ENCODE results near the gene GRWD1.

GRWD1 gene

DNA sequence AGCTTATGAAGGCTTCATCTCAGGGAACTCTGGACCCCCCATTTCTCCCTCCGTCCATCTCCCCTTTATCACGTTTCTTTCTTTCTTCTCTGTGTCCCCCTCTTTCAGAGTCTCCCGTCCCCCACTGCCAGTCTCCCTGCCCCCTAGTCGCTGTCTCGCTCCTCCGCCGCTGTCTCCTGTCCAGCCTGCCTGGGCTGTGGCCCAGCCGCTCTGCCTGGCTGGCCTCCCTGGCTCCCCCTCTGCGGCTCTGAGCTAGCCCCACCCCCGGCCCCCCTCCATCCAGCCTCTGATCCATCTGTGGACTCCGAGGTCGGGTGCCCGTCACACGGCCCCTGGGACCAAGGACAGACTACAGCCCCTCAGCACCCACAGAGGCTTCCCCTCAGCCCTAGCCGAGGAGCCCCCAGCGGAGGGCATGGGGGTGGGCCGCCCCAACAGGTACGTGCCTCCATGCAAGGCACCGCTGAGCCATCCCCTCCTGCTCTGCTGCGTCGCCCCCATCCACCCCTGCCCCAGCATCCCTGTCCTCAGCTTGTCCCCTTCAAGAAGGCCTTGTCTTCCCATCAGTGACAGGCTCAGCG is 8.5 kb downstream of the GRWD1 start:
- Histone ChIP-seq H3K27me3 (ENCODE audit: control insufficient read depth in 5 of 5, insufficient read depth in 4 of 5, low read length in 5 of 5) (no peaks in the 10 kb centered on the region), H3K9me3 (ENCODE audit: control insufficient read depth in 5 of 5, low read length in 5 of 5) (no peaks in the 10 kb centered on the region), H3K27ac (ENCODE audit: low read depth, low read length) (no peak overlapping the region), H3K9ac (ENCODE audit: low read length in 5 of 5) (no peak overlapping the region), H3K4me1 (ENCODE audit: control insufficient read depth in 5 of 5, insufficient read depth in 5 of 5, low read length in 5 of 5) (no peaks in the 10 kb centered on the region), H3K4me3 (ENCODE audit: low read depth in 1 of 5, low read length in 5 of 5) (no peak overlapping the region), H3K36me3 (ENCODE audit: control insufficient read depth in 5 of 5, insufficient read depth in 5 of 5, low read length in 5 of 5) (peaks cover 0 to 70% (median 61%) of the 10 kb centered on the region in 5 donors)

DNA sequence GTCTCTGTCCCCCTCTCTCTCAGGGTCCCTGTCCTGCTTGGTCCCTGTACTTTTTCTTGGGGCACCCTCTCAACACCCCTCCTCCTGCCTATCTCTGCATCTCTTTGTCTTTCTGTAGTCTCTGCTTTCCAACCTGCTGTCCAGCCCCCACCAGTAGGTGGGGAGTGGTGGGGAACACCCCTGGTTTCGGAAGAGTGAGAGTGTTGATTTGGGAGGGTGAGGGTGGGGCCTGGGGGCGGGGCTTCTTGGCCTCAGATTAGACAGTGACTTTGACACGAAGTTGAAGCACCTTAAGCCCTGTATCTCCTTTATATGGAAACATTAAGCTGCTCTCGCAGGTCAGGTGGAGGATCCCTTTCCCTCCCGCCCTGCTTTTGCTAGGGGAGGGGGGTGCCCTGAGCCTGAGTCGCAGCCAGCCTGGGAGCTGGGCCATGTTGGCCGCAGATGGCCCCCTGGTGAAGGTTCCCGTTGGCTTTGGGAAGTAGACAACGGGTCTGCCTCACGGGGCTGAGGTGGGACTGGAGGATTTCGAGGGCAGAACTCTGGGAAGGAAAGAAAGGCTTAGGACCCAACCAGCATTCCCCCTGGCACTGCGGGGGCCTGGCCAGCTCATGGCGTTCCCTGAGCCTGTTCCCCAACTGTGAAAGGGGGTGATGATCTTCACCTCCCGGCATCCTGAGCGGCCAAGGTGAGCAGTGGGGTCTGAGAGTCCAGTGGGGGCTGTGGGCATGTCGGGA is 9.6 kb downstream of the GRWD1 start, which contains the start of gene KCNJ14:
TSS of gene KCNJ14 (plus strand) at position 404 of the 737 bp plus-strand sequence. CDS start 6,151 bp downstream, outside the sequence.
- peaks cover 0 to 59% (median 50%) of the 10 kb centered on the region in 5 donors for H3K36me3 ChIP-seq (ENCODE audit: control insufficient read depth in 5 of 5, insufficient read depth in 5 of 5, low read length in 5 of 5)

GRCh38 chr19:48455908-48456562 is 10.3 kb downstream of the GRWD1 start:
- Histone ChIP-seq H3K9me3 (ENCODE audit: control insufficient read depth in 5 of 5, low read length in 5 of 5) (no peaks in the 10 kb centered on the region), H3K27me3 (ENCODE audit: control insufficient read depth in 5 of 5, insufficient read depth in 4 of 5, low read length in 5 of 5) (no peaks in the 10 kb centered on the region), H3K9ac (ENCODE audit: low read length in 5 of 5) (no peak overlapping the region), H3K4me3 (ENCODE audit: low read depth in 1 of 5, low read length in 5 of 5) (no peak overlapping the region), H3K27ac (ENCODE audit: low read depth, low read length) (no peak overlapping the region), H3K4me1 (ENCODE audit: control insufficient read depth in 5 of 5, insufficient read depth in 5 of 5, low read length in 5 of 5) (no peaks in the 10 kb centered on the region), H3K36me3 (ENCODE audit: control insufficient read depth in 5 of 5, insufficient read depth in 5 of 5, low read length in 5 of 5) (peaks cover 0 to 52% (median 43%) of the 10 kb centered on the region in 5 donors)

More for the DNA sequence above, 9.6 kb downstream of the GRWD1 start, which contains the start of gene KCNJ14:
- no peaks in the 10 kb centered on the region for H3K27me3 ChIP-seq (ENCODE audit: control insufficient read depth in 5 of 5, insufficient read depth in 4 of 5, low read length in 5 of 5)
- peak within 1 kb of the TSS in 1 of 5 donors; percentile 15 for H3K9ac ChIP-seq (ENCODE audit: low read length in 5 of 5)
- no peak within 1 kb of the TSS for H3K27ac ChIP-seq (ENCODE audit: low read depth, low read length)
- H3K4me1 ChIP-seq (ENCODE audit: control insufficient read depth in 5 of 5, insufficient read depth in 5 of 5, low read length in 5 of 5) = no peaks in the 10 kb centered on the region
- H3K9me3 ChIP-seq (ENCODE audit: control insufficient read depth in 5 of 5, low read length in 5 of 5) = no peaks in the 10 kb centered on the region
- no peak within 1 kb of the TSS for H3K4me3 ChIP-seq (ENCODE audit: low read depth in 1 of 5, low read length in 5 of 5)

DNA sequence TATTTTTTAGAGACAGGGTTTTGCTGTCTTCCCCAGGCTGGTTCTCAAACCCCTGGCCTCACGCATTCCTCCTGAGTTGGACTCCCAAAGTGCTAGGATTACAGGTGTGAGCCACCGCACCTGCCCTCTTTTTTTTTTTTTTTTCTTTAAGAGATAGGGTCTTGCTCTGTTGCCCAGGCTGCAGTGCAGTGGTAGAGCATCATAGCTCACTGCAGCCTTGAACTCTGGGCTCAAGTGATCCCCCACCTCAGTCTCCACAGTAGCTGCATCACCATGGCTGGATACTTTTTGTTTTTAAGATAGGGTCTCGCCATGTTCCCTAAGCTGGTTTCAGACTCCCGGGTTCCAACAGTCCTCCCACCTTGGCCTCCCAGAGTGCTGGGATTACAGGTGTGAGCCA is 11.1 kb downstream of the GRWD1 start:
- Histone ChIP-seq H3K36me3 (ENCODE audit: control insufficient read depth in 5 of 5, insufficient read depth in 5 of 5, low read length in 5 of 5) (peaks cover 0 to 44% (median 35%) of the 10 kb centered on the region in 5 donors), H3K9ac (ENCODE audit: low read length in 5 of 5) (no peak overlapping the region), H3K27ac (ENCODE audit: low read depth, low read length) (no peak overlapping the region), H3K9me3 (ENCODE audit: control insufficient read depth in 5 of 5, low read length in 5 of 5) (no peaks in the 10 kb centered on the region), H3K4me1 (ENCODE audit: control insufficient read depth in 5 of 5, insufficient read depth in 5 of 5, low read length in 5 of 5) (no peaks in the 10 kb centered on the region), H3K4me3 (ENCODE audit: low read depth in 1 of 5, low read length in 5 of 5) (no peak overlapping the region), H3K27me3 (ENCODE audit: control insufficient read depth in 5 of 5, insufficient read depth in 4 of 5, low read length in 5 of 5) (no peaks in the 10 kb centered on the region)

DNA sequence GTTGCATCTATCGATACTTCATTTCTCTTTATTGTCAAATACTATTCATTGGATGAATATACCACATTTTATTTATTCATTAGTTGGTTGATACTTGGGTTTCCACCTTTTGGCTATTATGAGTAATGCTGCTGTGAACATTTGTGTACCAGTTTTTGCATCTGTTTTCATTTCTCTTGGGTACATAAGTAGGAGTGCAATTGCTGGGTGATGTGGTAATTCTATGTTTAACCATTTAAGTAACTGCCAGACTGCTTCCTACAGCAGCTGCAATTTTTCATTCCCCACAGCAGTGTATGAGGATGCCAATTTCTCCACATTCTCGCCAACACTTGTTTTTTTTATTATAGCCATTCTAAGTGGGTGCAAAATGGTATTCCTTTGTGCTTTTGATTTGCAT is 12.2 kb downstream of the GRWD1 start:
- Histone ChIP-seq H3K4me3 (ENCODE audit: low read depth in 1 of 5, low read length in 5 of 5) (no peak overlapping the region), H3K27me3 (ENCODE audit: control insufficient read depth in 5 of 5, insufficient read depth in 4 of 5, low read length in 5 of 5) (no peaks in the 10 kb centered on the region), H3K9ac (ENCODE audit: low read length in 5 of 5) (no peak overlapping the region), H3K27ac (ENCODE audit: low read depth, low read length) (no peak overlapping the region), H3K9me3 (ENCODE audit: control insufficient read depth in 5 of 5, low read length in 5 of 5) (no peaks in the 10 kb centered on the region), H3K4me1 (ENCODE audit: control insufficient read depth in 5 of 5, insufficient read depth in 5 of 5, low read length in 5 of 5) (no peaks in the 10 kb centered on the region), H3K36me3 (ENCODE audit: control insufficient read depth in 5 of 5, insufficient read depth in 5 of 5, low read length in 5 of 5) (peaks cover 0 to 37% (median 27%) of the 10 kb centered on the region in 5 donors)

DNA sequence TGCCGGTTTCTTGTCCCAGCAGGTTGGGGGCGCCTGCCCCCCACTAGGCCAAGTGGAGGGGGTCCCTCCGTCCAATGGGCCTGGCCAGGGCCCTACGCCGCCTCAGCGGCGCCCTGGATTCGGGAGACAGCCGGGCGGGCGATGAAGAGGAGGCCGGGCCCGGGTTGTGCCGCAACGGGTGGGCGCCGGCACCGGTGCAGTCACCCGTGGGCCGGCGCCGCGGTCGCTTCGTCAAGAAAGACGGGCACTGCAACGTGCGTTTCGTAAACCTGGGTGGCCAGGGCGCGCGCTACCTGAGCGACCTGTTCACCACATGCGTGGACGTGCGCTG is 15.8 kb downstream of the GRWD1 start:
- no peak overlapping the region for H3K9ac ChIP-seq (ENCODE audit: low read length in 5 of 5)
- peaks cover 0 to 6% (median 3%) of the 10 kb centered on the region in 5 donors for H3K36me3 ChIP-seq (ENCODE audit: control insufficient read depth in 5 of 5, insufficient read depth in 5 of 5, low read length in 5 of 5)
- no peak overlapping the region for H3K27ac ChIP-seq (ENCODE audit: low read depth, low read length)
- no peaks in the 10 kb centered on the region for H3K27me3 ChIP-seq (ENCODE audit: control insufficient read depth in 5 of 5, insufficient read depth in 4 of 5, low read length in 5 of 5)
- H3K9me3 ChIP-seq (ENCODE audit: control insufficient read depth in 5 of 5, low read length in 5 of 5) = no peaks in the 10 kb centered on the region
- H3K4me3 ChIP-seq (ENCODE audit: low read depth in 1 of 5, low read length in 5 of 5) = no peak overlapping the region
- no peaks in the 10 kb centered on the region for H3K4me1 ChIP-seq (ENCODE audit: control insufficient read depth in 5 of 5, insufficient read depth in 5 of 5, low read length in 5 of 5)

- H3K9ac ChIP-seq (ENCODE audit: low read length in 5 of 5) = no peak overlapping the region
- H3K27ac ChIP-seq (ENCODE audit: low read depth, low read length) = no peak overlapping the region
- peaks cover 0 to 2% (median 0%) of the 10 kb centered on the region in 5 donors for H3K27me3 ChIP-seq (ENCODE audit: control insufficient read depth in 5 of 5, insufficient read depth in 4 of 5, low read length in 5 of 5)
- peaks cover 0 to 4% (median under 1%) of the 10 kb centered on the region in 5 donors for H3K36me3 ChIP-seq (ENCODE audit: control insufficient read depth in 5 of 5, insufficient read depth in 5 of 5, low read length in 5 of 5)
- no peaks in the 10 kb centered on the region for H3K4me1 ChIP-seq (ENCODE audit: control insufficient read depth in 5 of 5, insufficient read depth in 5 of 5, low read length in 5 of 5)
- H3K9me3 ChIP-seq (ENCODE audit: control insufficient read depth in 5 of 5, low read length in 5 of 5) = no peaks in the 10 kb centered on the region
- H3K4me3 ChIP-seq (ENCODE audit: low read depth in 1 of 5, low read length in 5 of 5) = no peak overlapping the region
These were observed 16.3 kb downstream of the GRWD1 start for GRCh38 chr19:48461982-48462655.

DNA sequence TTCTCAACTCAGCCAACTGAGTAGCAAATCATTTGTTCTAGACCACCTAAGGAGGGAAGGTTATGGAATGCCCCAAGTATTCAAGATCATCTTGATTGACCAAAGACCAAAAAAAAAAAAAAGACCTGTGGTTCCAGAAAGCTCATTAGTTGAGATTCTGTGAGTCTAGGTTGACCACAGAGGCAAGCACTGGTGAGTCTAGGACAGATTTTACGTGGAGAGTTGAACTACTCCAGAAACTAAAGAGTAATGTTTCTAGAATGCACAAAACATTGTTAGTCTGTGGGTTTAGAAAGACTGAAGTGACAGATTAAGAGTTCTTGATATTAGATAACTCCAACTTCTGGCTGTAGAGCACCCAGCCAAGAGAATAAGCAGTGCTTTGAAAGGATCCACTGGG is 19.4 kb downstream of the GRWD1 start:
- no peak overlapping the region for H3K4me3 ChIP-seq (ENCODE audit: low read depth in 1 of 5, low read length in 5 of 5)
- H3K27me3 ChIP-seq (ENCODE audit: control insufficient read depth in 5 of 5, insufficient read depth in 4 of 5, low read length in 5 of 5) = peaks cover 0 to 3% (median 0%) of the 10 kb centered on the region in 5 donors
- peaks cover 0 to 4% (median 0%) of the 10 kb centered on the region in 5 donors for H3K36me3 ChIP-seq (ENCODE audit: control insufficient read depth in 5 of 5, insufficient read depth in 5 of 5, low read length in 5 of 5)
- no peak overlapping the region for H3K9ac ChIP-seq (ENCODE audit: low read length in 5 of 5)
- peaks cover 3 to 13% (median 12%) of the 10 kb centered on the region in 5 donors for H3K4me1 ChIP-seq (ENCODE audit: control insufficient read depth in 5 of 5, insufficient read depth in 5 of 5, low read length in 5 of 5)
- no peaks in the 10 kb centered on the region for H3K9me3 ChIP-seq (ENCODE audit: control insufficient read depth in 5 of 5, low read length in 5 of 5)
- no peak overlapping the region for H3K27ac ChIP-seq (ENCODE audit: low read depth, low read length)

DNA sequence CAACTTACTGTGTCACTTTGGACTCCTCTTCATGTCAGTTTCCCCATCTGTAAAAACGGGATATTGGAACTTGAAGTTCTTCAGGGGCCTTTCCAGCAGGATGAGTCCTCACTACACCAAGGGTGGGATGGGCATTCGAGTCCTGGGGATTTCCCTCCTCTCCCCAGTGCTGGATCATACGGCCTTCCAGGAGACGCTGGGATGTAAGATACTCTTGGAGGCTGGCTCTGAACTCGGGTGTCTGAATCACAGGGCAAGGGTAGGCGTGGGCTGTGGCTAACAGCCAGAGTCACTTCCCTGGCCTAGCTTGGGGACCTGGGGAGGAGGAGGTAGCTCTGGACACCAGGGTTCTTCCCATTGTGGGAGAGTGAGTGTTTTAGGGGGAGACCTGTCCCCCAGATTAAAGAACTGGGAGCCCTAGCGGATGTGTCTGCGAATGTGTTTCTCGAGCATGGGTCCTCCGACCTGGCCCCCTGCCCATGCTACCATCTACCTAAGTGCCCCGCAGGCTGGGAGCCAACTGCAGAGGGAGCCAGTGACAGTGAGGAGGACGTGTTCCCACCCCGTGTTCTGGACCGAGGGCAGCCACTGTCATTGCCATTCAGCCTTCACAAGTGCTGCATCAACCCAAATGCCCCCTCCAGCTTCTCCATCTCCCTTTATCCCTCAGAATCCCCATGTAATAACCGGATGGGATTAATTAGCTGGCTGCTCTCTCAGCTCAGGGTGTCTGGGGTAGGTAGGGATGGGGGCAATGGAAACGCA is 21.0 kb downstream of the GRWD1 start:
- peak overlapping the region in 1 of 5 donors; percentile 5 for H3K9ac ChIP-seq (ENCODE audit: low read length in 5 of 5)
- H3K4me3 ChIP-seq (ENCODE audit: low read depth in 1 of 5, low read length in 5 of 5) = no peak overlapping the region
- H3K27me3 ChIP-seq (ENCODE audit: control insufficient read depth in 5 of 5, insufficient read depth in 4 of 5, low read length in 5 of 5) = peaks cover 0 to 3% (median 0%) of the 10 kb centered on the region in 5 donors
- H3K27ac ChIP-seq (ENCODE audit: low read depth, low read length) = no peak overlapping the region
- H3K36me3 ChIP-seq (ENCODE audit: control insufficient read depth in 5 of 5, insufficient read depth in 5 of 5, low read length in 5 of 5) = peaks cover 0 to 19% (median 15%) of the 10 kb centered on the region in 5 donors
- H3K4me1 ChIP-seq (ENCODE audit: control insufficient read depth in 5 of 5, insufficient read depth in 5 of 5, low read length in 5 of 5) = peaks cover 3 to 20% (median 18%) of the 10 kb centered on the region in 5 donors
- no peaks in the 10 kb centered on the region for H3K9me3 ChIP-seq (ENCODE audit: control insufficient read depth in 5 of 5, low read length in 5 of 5)

All from subcutaneous abdominal adipose tissue (tissue), 5 donors.